HEK293 (cell line): Measurements from ENCODE around the gene ZNF512.

Experiments used
- CTCF ChIA-PET: fragments of 350-600 bp; formaldehyde crosslinking; extraction: SDS; loops from one replicate; lab custom pipeline; 2021; ENCODE audit warnings: antibody characterized with exemption; lab: Yijun Ruan, JAX
- POLR2A ChIA-PET: fragments of 300-600 bp; formaldehyde crosslinking; extraction: SDS; loops from one replicate; lab custom pipeline; 2020; ENCODE audit warnings: antibody characterized with exemption, inconsistent platforms; lab: Yijun Ruan, JAX
- H3K27ac ChIP-seq: fragments of 200-500 bp; sonication (Bioruptor generic); 2 replicates; pipeline ENCODE4 v1.5.1; 2014; ENCODE audit warnings: low read depth, low read length, control low read depth, inconsistent platforms; ENCODE audit errors: extremely low read depth
- H3K36me3 ChIP-seq, 2 experiments: fragments of 200-500 bp in 1 of 2; sonication (Bioruptor generic) in 1 of 2; 1 replicate in 1 of 2; 2 replicates in 1 of 2; pipeline ENCODE4 v1.5.1; 2014 to 2017; ENCODE audit warnings: inconsistent platforms in 2 of 2, low read length in 2 of 2; ENCODE audit not compliant: control insufficient read depth in 2 of 2, insufficient read depth in 1 of 2
- H3K4me1 ChIP-seq: fragments of 200-500 bp; sonication (Bioruptor generic); 2 replicates; pipeline ENCODE4 v1.5.1; 2014; ENCODE audit warnings: mild to moderate bottlenecking, low read length, inconsistent platforms; ENCODE audit not compliant: control insufficient read depth, insufficient read depth
- H3K4me3 ChIP-seq: 2 replicates; pipeline ENCODE4 v1.5.1; 2011; ENCODE audit warnings: low read depth, mild to moderate bottlenecking, control low read depth, low read length, moderate library complexity
- H3K9me3 ChIP-seq: fragments of 200-500 bp; sonication (Bioruptor generic); 2 replicates; pipeline ENCODE4 v1.5.1; 2014; ENCODE audit warnings: low read depth, low read length, inconsistent platforms; ENCODE audit not compliant: control insufficient read depth, insufficient read depth
- BCL11B ChIP-seq: fragments of 450-650 bp; formaldehyde crosslinking; IDR thresholded peaks from 2 replicates; pipeline ENCODE4 v1.5.1; 2016; ENCODE audit warnings: low read depth, missing biosample characterization, missing genetic modification characterization
- GLIS2 ChIP-seq: fragments of 450-650 bp; formaldehyde crosslinking; IDR thresholded peaks from 2 replicates; pipeline ENCODE4 v1.5.1; 2016; ENCODE audit warnings: missing biosample characterization, missing genetic modification characterization
- OSR2 ChIP-seq: fragments of 450-650 bp; formaldehyde crosslinking; IDR thresholded peaks from 2 replicates; pipeline ENCODE4 v1.5.1; 2016; ENCODE audit warnings: missing biosample characterization, missing genetic modification characterization
- REPIN1 ChIP-seq: fragments of 450-650 bp; formaldehyde crosslinking; IDR thresholded peaks from 2 replicates; pipeline ENCODE4 v1.5.1; 2017; ENCODE audit warnings: missing biosample characterization, missing genetic modification characterization, low read depth
- YY1 ChIP-seq: fragments of 450-650 bp; formaldehyde crosslinking; IDR thresholded peaks from 2 replicates; pipeline ENCODE4 v1.5.1; 2018; ENCODE audit warnings: missing biosample characterization, missing genetic modification characterization
- ZFP37 ChIP-seq: fragments of 450-650 bp; formaldehyde crosslinking; IDR thresholded peaks from 2 replicates; pipeline ENCODE4 v1.5.1; 2016; ENCODE audit warnings: missing biosample characterization, missing genetic modification characterization
- ZFP69B ChIP-seq: fragments of 450-650 bp; formaldehyde crosslinking; IDR thresholded peaks from 2 replicates; pipeline ENCODE4 v1.5.1; 2016; ENCODE audit warnings: missing biosample characterization, missing genetic modification characterization
- ZNF132 ChIP-seq: fragments of 450-650 bp; formaldehyde crosslinking; IDR thresholded peaks from 2 replicates; pipeline ENCODE4 v1.5.1; 2017; ENCODE audit warnings: missing biosample characterization, missing genetic modification characterization, borderline replicate concordance
- ZNF138 ChIP-seq: fragments of 450-650 bp; formaldehyde crosslinking; IDR thresholded peaks from 2 replicates; pipeline ENCODE4 v1.5.1; 2016; ENCODE audit warnings: missing biosample characterization, missing genetic modification characterization, borderline replicate concordance
- ZNF140 ChIP-seq: fragments of 450-650 bp; formaldehyde crosslinking; IDR thresholded peaks from 2 replicates; pipeline ENCODE4 v1.5.1; 2016; ENCODE audit warnings: missing biosample characterization, missing genetic modification characterization
- ZNF16 ChIP-seq: fragments of 450-650 bp; formaldehyde crosslinking; IDR thresholded peaks from 2 replicates; pipeline ENCODE4 v1.5.1; 2016; ENCODE audit warnings: low read depth, missing biosample characterization, missing genetic modification characterization
- ZNF24 ChIP-seq: fragments of 450-650 bp; formaldehyde crosslinking; IDR thresholded peaks from 2 replicates; pipeline ENCODE4 v1.5.1; 2016; ENCODE audit warnings: missing biosample characterization, missing genetic modification characterization
- ZNF391 ChIP-seq: fragments of 450-650 bp; formaldehyde crosslinking; IDR thresholded peaks from 2 replicates; pipeline ENCODE4 v1.5.1; 2016; ENCODE audit warnings: low read depth, missing biosample characterization, missing genetic modification characterization, borderline replicate concordance
- ZNF510 ChIP-seq: fragments of 450-650 bp; formaldehyde crosslinking; IDR thresholded peaks from 2 replicates; pipeline ENCODE4 v1.5.1; 2018; ENCODE audit warnings: mild to moderate bottlenecking, missing genetic modification characterization, missing biosample characterization; ENCODE audit not compliant: insufficient replicate concordance
- ZNF544 ChIP-seq: fragments of 450-650 bp; formaldehyde crosslinking; IDR thresholded peaks from 2 replicates; pipeline ENCODE4 v1.5.0; 2017; ENCODE audit warnings: missing biosample characterization, missing genetic modification characterization
- ZNF600 ChIP-seq: fragments of 450-650 bp; formaldehyde crosslinking; IDR thresholded peaks from 2 replicates; pipeline ENCODE4 v1.5.1; 2016; ENCODE audit warnings: missing biosample characterization, missing genetic modification characterization
- ZNF626 ChIP-seq: fragments of 450-650 bp; sonication (Bioruptor Pico); formaldehyde crosslinking; IDR thresholded peaks from 2 replicates; pipeline ENCODE4 v1.5.1; 2018; ENCODE audit warnings: missing biosample characterization, missing genetic modification characterization, inconsistent platforms
- ZNF658 ChIP-seq: fragments of 450-650 bp; formaldehyde crosslinking; IDR thresholded peaks from 2 replicates; pipeline ENCODE4; 2016; ENCODE audit warnings: missing biosample characterization, missing genetic modification characterization
- ZNF768 ChIP-seq: fragments of 450-650 bp; formaldehyde crosslinking; IDR thresholded peaks from 2 replicates; pipeline ENCODE4 v1.5.1; 2018; ENCODE audit warnings: missing biosample characterization, mild to moderate bottlenecking, missing genetic modification characterization
- ZNF830 ChIP-seq: fragments of 450-650 bp; IDR thresholded peaks from 2 replicates; pipeline ENCODE4 v1.5.0; 2018; ENCODE audit warnings: missing biosample characterization, missing genetic modification characterization, low read depth, mild to moderate bottlenecking, moderate library complexity
- TF ChIP-seq, protein P1 (sequence below): fragments of 450-650 bp; formaldehyde crosslinking; IDR thresholded peaks from 2 replicates; pipeline ENCODE4 v1.5.1; 2016; ENCODE audit warnings: missing biosample characterization, missing genetic modification characterization, low read depth
- TF ChIP-seq, protein P2 (sequence below): fragments of 450-650 bp; formaldehyde crosslinking; IDR thresholded peaks from 2 replicates; pipeline ENCODE4 v1.5.1; 2017; ENCODE audit warnings: missing biosample characterization, mild to moderate bottlenecking, missing genetic modification characterization, moderate library complexity
- TF ChIP-seq, protein P3 (sequence below): fragments of 450-650 bp; formaldehyde crosslinking; IDR thresholded peaks from 2 replicates; pipeline ENCODE4 v1.5.1; 2016; ENCODE audit warnings: missing biosample characterization, missing genetic modification characterization
- TF ChIP-seq, protein P4 (sequence below): fragments of 450-650 bp; formaldehyde crosslinking; IDR thresholded peaks from 2 replicates; pipeline ENCODE4 v1.5.1; 2016; ENCODE audit warnings: missing biosample characterization, missing genetic modification characterization
- TF ChIP-seq, protein P5 (sequence below): fragments of 450-650 bp; formaldehyde crosslinking; IDR thresholded peaks from 2 replicates; pipeline ENCODE4 v1.5.1; 2016; ENCODE audit warnings: missing biosample characterization, missing genetic modification characterization
- TF ChIP-seq, protein P6 (sequence below): fragments of 450-650 bp; formaldehyde crosslinking; IDR thresholded peaks from 2 replicates; pipeline ENCODE4 v1.5.1; 2016; ENCODE audit warnings: missing biosample characterization, missing genetic modification characterization

The ZNF512 gene

DNA sequence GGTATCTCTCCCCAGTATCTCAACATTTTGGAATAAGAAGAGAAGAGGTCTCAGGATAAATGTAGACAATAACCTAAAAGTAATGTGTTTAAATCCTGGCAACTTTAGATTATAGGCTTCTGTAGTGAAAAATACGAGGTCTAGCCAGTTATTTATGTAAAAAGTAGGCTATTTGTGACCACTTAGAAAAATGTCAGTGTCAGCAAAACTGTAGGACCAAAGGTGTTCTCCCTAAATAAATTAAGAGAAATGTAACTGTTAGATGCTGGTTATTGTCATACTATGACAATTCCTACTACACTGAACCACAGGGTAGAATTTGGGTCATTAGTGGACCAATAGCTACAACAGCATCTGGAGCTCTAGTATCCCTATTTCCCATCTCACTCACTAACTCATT is 78.5 kb downstream of the ZNF512 start:
- H3K27ac ChIP-seq, result no peak overlapping the region
- H3K36me3 ChIP-seq, result peaks cover 38 to 63% of the 10 kb centered on the region in 2 experiments
- CTCF ChIA-PET, result interaction anchor here (0.6 to 3.6 kb wide), 2 partner anchors 22 to 120 kb away, joined by 3 to 28 read pairs; no protein-coding TSS in a partner anchor
- H3K4me3 ChIP-seq, result no peak overlapping the region
- TF ChIP-seq ZNF600 (tag by site-specific recombination), result no peak
- TF ChIP-seq ZNF626 (tag by site-specific recombination), result no peak
- TF ChIP-seq ZNF510 (tag by site-specific recombination), result no peak
- TF ChIP-seq, protein P1, sequence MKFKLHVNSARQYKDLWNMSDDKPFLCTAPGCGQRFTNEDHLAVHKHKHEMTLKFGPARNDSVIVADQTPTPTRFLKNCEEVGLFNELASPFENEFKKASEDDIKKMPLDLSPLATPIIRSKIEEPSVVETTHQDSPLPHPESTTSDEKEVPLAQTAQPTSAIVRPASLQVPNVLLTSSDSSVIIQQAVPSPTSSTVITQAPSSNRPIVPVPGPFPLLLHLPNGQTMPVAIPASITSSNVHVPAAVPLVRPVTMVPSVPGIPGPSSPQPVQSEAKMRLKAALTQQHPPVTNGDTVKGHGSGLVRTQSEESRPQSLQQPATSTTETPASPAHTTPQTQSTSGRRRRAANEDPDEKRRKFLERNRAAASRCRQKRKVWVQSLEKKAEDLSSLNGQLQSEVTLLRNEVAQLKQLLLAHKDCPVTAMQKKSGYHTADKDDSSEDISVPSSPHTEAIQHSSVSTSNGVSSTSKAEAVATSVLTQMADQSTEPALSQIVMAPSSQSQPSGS, result no peak
- TF ChIP-seq, all 188 proteins: peak for 0
- Histone ChIP-seq H3K4me1 (peaks cover 7% of the 10 kb centered on the region; the same call in 1 of the 2 replicates), H3K9me3 (no peaks in the 10 kb centered on the region)
- POLR2A ChIA-PET, result no interaction called here

DNA sequence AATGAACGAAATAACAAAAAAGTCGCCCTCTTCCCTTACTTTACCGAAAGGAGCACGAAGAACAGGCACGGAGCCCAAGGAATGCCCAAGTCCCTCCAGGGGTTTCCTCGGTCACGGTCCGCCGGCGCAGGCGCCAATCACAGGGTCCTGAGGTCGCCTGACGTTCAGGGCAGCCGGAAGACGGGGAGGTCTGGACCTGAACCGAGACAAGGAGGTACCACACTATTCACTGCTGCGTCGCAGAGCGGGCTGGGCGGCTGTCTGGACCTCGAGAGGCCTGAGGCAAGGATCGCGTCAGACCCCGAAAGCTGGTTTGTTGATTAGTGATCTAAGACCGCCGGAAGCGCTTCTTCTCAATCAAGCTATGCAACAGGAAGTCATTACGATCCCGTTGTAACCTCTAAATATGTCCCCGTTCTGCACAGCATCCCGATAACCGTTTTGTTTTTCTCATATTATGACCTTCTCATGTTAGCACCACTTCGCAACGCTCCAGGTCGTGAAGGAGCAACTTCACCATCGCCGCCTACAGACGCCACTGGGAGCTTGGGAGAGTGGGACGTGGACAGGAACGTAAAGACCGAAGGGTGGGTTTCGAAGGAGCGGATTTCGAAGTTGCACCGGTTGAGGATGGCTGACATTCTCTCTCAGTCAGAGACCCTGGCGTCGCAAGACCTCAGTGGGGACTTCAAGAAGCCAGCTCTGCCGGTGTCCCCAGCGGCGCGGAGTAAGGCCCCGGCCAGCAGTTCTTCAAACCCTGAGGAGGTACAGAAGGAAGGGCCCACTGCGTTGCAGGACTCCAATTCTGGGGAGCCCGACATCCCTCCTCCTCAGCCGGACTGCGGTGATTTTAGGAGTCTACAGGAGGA is 80.7 kb downstream of the ZNF512 start, which contains the start of the genes SLC4A1AP and SUPT7L:
TSS of gene SLC4A1AP (plus strand) at position 605 of the 869 bp plus-strand sequence. CDS start at position 631, 26 bp downstream.
TSS of gene SUPT7L (minus strand) at position 330 of the 869 bp plus-strand sequence. CDS start 1,422 bp downstream, outside the sequence.
- POLR2A ChIA-PET, result interaction anchor here (0.6 to 1.7 kb wide), 12 partner anchors 8 to 307 kb away, joined by 3 to 14 read pairs (median 4); partner anchors contain the start of genes CCDC121, GPN1, GTF3C2 and NRBP1
- Histone ChIP-seq H3K27ac (peak within 1 kb of the TSS; percentile 72), H3K36me3 (peaks cover 38 to 56% of the 10 kb centered on the region in 2 experiments), H3K4me1 (peaks cover 7% of the 10 kb centered on the region; the same call in 1 of the 2 replicates), H3K9me3 (no peaks in the 10 kb centered on the region), H3K4me3 (peak within 1 kb of the TSS; percentile 78)
- CTCF ChIA-PET, result interaction anchor here (1.0 to 3.6 kb wide), 2 partner anchors 14 to 19 kb away, joined by 3 to 28 read pairs; no protein-coding TSS in a partner anchor
- TF ChIP-seq, protein P2, sequence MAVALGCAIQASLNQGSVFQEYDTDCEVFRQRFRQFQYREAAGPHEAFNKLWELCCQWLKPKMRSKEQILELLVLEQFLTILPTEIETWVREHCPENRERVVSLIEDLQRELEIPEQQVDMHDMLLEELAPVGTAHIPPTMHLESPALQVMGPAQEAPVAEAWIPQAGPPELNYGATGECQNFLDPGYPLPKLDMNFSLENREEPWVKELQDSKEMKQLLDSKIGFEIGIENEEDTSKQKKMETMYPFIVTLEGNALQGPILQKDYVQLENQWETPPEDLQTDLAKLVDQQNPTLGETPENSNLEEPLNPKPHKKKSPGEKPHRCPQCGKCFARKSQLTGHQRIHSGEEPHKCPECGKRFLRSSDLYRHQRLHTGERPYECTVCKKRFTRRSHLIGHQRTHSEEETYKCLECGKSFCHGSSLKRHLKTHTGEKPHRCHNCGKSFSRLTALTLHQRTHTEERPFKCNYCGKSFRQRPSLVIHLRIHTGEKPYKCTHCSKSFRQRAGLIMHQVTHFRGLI (tag by site-specific recombination), result peak; percentile 64; the same call in 1 of the 2 replicates
- TF ChIP-seq BCL11B (tag by site-specific recombination) (no peak), ZNF24 (peak; percentile 96), ZNF16 (tag by site-specific recombination) (no peak), ZNF138 (tag by site-specific recombination) (peak; percentile 42; the same call in 1 of the 2 replicates), ZNF768 (no peak), ZNF544 (tag by site-specific recombination) (no peak), ZFP37 (peak; percentile 98), ZNF830 (tag by site-specific recombination) (no peak), ZFP69B (peak; percentile 87), REPIN1 (peak; percentile 96), GLIS2 (no peak), ZNF132 (no peak), ZNF391 (tag by site-specific recombination) (peak; percentile 99), YY1 (tag by site-specific recombination) (peak; percentile 98), ZNF140 (tag by site-specific recombination) (no peak), ZNF658 (tag by site-specific recombination) (no peak), OSR2 (tag by site-specific recombination) (no peak)
- TF ChIP-seq, protein P3, sequence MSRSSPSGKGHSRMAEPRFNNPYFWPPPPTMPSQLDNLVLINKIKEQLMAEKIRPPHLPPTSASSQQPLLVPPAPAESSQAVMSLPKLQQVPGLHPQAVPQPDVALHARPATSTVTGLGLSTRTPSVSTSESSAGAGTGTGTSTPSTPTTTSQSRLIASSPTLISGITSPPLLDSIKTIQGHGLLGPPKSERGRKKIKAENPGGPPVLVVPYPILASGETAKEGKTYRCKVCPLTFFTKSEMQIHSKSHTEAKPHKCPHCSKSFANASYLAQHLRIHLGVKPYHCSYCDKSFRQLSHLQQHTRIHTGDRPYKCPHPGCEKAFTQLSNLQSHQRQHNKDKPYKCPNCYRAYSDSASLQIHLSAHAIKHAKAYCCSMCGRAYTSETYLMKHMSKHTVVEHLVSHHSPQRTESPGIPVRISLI, result no peak; the same call in 1 of the 2 replicates
- TF ChIP-seq, protein P4, sequence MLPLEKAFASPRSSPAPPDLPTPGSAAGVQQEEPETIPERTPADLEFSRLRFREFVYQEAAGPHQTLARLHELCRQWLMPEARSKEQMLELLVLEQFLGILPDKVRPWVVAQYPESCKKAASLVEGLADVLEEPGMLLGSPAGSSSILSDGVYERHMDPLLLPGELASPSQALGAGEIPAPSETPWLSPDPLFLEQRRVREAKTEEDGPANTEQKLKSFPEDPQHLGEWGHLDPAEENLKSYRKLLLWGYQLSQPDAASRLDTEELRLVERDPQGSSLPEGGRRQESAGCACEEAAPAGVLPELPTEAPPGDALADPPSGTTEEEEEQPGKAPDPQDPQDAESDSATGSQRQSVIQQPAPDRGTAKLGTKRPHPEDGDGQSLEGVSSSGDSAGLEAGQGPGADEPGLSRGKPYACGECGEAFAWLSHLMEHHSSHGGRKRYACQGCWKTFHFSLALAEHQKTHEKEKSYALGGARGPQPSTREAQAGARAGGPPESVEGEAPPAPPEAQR, result peak; percentile 68; the same call in 1 of the 2 replicates
- TF ChIP-seq, protein P5, sequence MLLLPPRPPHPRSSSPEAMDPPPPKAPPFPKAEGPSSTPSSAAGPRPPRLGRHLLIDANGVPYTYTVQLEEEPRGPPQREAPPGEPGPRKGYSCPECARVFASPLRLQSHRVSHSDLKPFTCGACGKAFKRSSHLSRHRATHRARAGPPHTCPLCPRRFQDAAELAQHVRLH (tag by site-specific recombination), result peak; percentile 96
- TF ChIP-seq, protein P6, sequence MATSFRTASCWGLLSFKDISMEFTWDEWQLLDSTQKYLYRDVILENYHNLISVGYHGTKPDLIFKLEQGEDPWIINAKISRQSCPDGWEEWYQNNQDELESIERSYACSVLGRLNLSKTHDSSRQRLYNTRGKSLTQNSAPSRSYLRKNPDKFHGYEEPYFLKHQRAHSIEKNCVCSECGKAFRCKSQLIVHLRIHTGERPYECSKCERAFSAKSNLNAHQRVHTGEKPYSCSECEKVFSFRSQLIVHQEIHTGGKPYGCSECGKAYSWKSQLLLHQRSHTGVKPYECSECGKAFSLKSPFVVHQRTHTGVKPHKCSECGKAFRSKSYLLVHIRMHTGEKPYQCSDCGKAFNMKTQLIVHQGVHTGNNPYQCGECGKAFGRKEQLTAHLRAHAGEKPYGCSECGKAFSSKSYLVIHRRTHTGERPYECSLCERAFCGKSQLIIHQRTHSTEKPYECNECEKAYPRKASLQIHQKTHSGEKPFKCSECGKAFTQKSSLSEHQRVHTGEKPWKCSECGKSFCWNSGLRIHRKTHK (tag by site-specific recombination), result no peak
